Esophagus muscularis mucosa (tissue), 4 donors: ENCODE measurements around the gene PPP6C. TPM values are rescaled to one million over a fixed set of nuclear protein-coding genes. Genes with fewer than 3 reads are reported as not detected.
A peak's percentile ranks its signal among the peaks of the same experiment; 100 is the strongest.
"Not testable (repeated sequence)": the region's sequence is repeated elsewhere in the genome, so short reads cannot be mapped to it uniquely, and the experiment has no call there.

Experiments
- DNase-seq: peaks from one replicate; pipeline ENCODE4 v3.0.0-alpha.2; 2017; ENCODE audit errors: extremely low spot score
- H3K27ac ChIP-seq, 4 donors: fragments of 200-600 bp; sonication (generic); replicated peaks in 1 of 4; 1 replicate in 3 of 4; 2 replicates in 1 of 4; pipeline ENCODE4 v1.5.1; 2016 to 2019; ENCODE audit warnings: mild to moderate bottlenecking in 1 of 4
- H3K27me3 ChIP-seq, 4 donors: fragments of 200-600 bp; sonication (generic); one replicate each; pipeline versions ENCODE4 v1.5.1 to v1.6.0; 2016 to 2019
- H3K36me3 ChIP-seq, 4 donors: fragments of 200-600 bp; sonication (generic); one replicate each; pipeline ENCODE4 v1.5.1; 2016 to 2019
- H3K4me1 ChIP-seq, 4 donors: fragments of 200-600 bp; sonication (generic); one replicate each; pipeline ENCODE4 v1.5.1; 2016 to 2019
- H3K4me3 ChIP-seq, 4 donors: fragments of 200-600 bp; sonication (generic); 1 replicate in 2 of 4; 2 replicates in 2 of 4; pipeline ENCODE4 v1.5.1; 2016 to 2019; ENCODE audit warnings: mild to moderate bottlenecking in 4 of 4, moderate library complexity in 1 of 4
- H3K9me3 ChIP-seq, 4 donors: fragments of 200-600 bp; sonication (generic); 1 replicate in 3 of 4; 2 replicates in 1 of 4; pipeline ENCODE4 v1.5.1; 2016 to 2019
- CTCF ChIP-seq, 3 experiments: fragments of 200-600 bp in 2 of 3; fragments of 450-650 bp in 1 of 3; sonication (generic) in 2 of 3; IDR thresholded peaks; one replicate each; pipeline ENCODE4 v1.5.1; 2017 to 2019; ENCODE audit warnings: antibody characterized with exemption in 3 of 3, mild to moderate bottlenecking in 2 of 3, moderate library complexity in 1 of 3
- EP300 ChIP-seq: sonication (generic); formaldehyde crosslinking; IDR thresholded peaks from one replicate; pipeline ENCODE4 v1.6.1; 2017; ENCODE audit warnings: antibody characterized with exemption
- POLR2A ChIP-seq: fragments of 450-650 bp; IDR thresholded peaks from one replicate; pipeline ENCODE4 v1.6.1; 2017; ENCODE audit warnings: antibody characterized with exemption, moderate library complexity, mild to moderate bottlenecking, low read depth
- POLR2AphosphoS5 ChIP-seq, 2 donors: sonication (generic); formaldehyde crosslinking; IDR thresholded peaks; one replicate each; pipeline ENCODE4 v1.6.1; 2017; ENCODE audit warnings: antibody characterized with exemption in 2 of 2
- WGBS: methylation state at CpG from one replicate; pipeline ENCODE4 v1.1.5; 2018; 5-methylcytosine and 5-hydroxymethylcytosine counted together
- intact Hi-C: fragments of 100-400 bp; cut with DNase I; formaldehyde crosslinking; loops from one replicate; pipeline ENCODE4 v1.15.1; 2023
- total RNA-seq, 4 donors: library from RNA; depleted of rRNA; stranded (reverse); fragments of >200 nt; gene quantifications; one replicate each; pipeline versions ENCODE4 v1.1.0 to v1.2.1, GENCODE V29; 2016

Gene PPP6C
- total RNA-seq, 4 donors from 2014 or later, result 22.1 to 38.4 (median 34.9) TPM

GRCh38 chr9:125169895-125170294 is 19.7 kb downstream of the PPP6C start:
- H3K4me1 ChIP-seq, result peaks cover 27 to 71% (median 50%) of the 10 kb centered on the region in 4 donors
- DNase-seq, result no peak
- peak overlapping the region in 1 of 4 donors; percentile 6 for H3K27ac ChIP-seq
- intact Hi-C loops, result no loop called here
- no peak overlapping the region for H3K4me3 ChIP-seq
- H3K36me3 ChIP-seq, result peaks cover 0 to 35% (median 17%) of the 10 kb centered on the region in 4 donors
- TF ChIP-seq EP300 (no peak), POLR2AphosphoS5 (IDR thresholded peaks at IDR 0.05) (no peak), POLR2A (no peak), CTCF (IDR thresholded peaks at IDR 0.05) (no peak)
- no peaks in the 10 kb centered on the region for H3K9me3 ChIP-seq
- H3K27me3 ChIP-seq, result no peaks in the 10 kb centered on the region

- intact Hi-C loops, result no loop called here
- WGBS, result 48% methylated on average over 2 of the region's 2 CpGs
Observed at GRCh38 chr9:125166762-125167161, 22.8 kb downstream of the PPP6C start.

GRCh38 chr9:125162891-125163290 is 26.7 kb downstream of the PPP6C start:
- H3K9me3 ChIP-seq, H3K36me3 ChIP-seq, H3K27me3 ChIP-seq, intact Hi-C loops, H3K4me3 ChIP-seq, DNase-seq: not testable (repeated sequence)
- H3K4me1 ChIP-seq, result peaks cover 5 to 62% (median 54%) of the 10 kb centered on the region in 4 donors
- 93% methylated on average over 6 of the region's 6 CpGs for WGBS
- H3K27ac ChIP-seq, result peak overlapping the region in 3 of 4 donors; percentile 31 to 69 (median 60)

More at GRCh38 chr9:125166762-125167161, 22.8 kb downstream of the PPP6C start:
- Histone ChIP-seq H3K4me3 (no peak overlapping the region), H3K36me3 (peaks cover 0 to 34% (median 15%) of the 10 kb centered on the region in 4 donors), H3K27me3 (no peaks in the 10 kb centered on the region), H3K4me1 (peaks cover 0 to 53% (median 31%) of the 10 kb centered on the region in 4 donors), H3K27ac (peak overlapping the region in 3 of 4 donors; percentile 1 to 33 (median 21)), H3K9me3 (no peaks in the 10 kb centered on the region)
- no peak for DNase-seq
- TF ChIP-seq POLR2AphosphoS5 (IDR thresholded peaks at IDR 0.05), result no peak
- no peak for TF ChIP-seq CTCF (IDR thresholded peaks at IDR 0.05)
- TF ChIP-seq POLR2A, result no peak
- no peak for TF ChIP-seq EP300

GRCh38 chr9:125161284-125161918 is 28.2 kb downstream of the PPP6C start:
- no peaks in the 10 kb centered on the region for H3K27me3 ChIP-seq

GRCh38 chr9:125160750-125161149 is 28.9 kb downstream of the PPP6C start:
- peaks cover 0 to 22% (median 12%) of the 10 kb centered on the region in 4 donors for H3K36me3 ChIP-seq
- peak overlapping the region; percentile 52 to 69 (median 62) for H3K27ac ChIP-seq
- H3K9me3 ChIP-seq, result no peaks in the 10 kb centered on the region
- H3K4me3 ChIP-seq, result no peak overlapping the region
- intact Hi-C loops, result no loop called here
- no peak for TF ChIP-seq POLR2AphosphoS5 (IDR thresholded peaks at IDR 0.05)
- no peak for TF ChIP-seq CTCF (IDR thresholded peaks at IDR 0.05)
- TF ChIP-seq POLR2A, result no peak
- TF ChIP-seq EP300, result no peak
- no peaks in the 10 kb centered on the region for H3K27me3 ChIP-seq
- no peak for DNase-seq
- peaks cover 5 to 43% (median 40%) of the 10 kb centered on the region in 4 donors for H3K4me1 ChIP-seq

More at GRCh38 chr9:125161284-125161918, 28.2 kb downstream of the PPP6C start:
- Histone ChIP-seq H3K4me1 (peaks cover 5 to 50% (median 46%) of the 10 kb centered on the region in 4 donors), H3K9me3 (no peaks in the 10 kb centered on the region), H3K4me3 (no peak overlapping the region), H3K27ac (peak overlapping the region; percentile 52 to 69 (median 62)), H3K36me3 (peaks cover 0 to 18% (median 9%) of the 10 kb centered on the region in 4 donors)
- intact Hi-C loops, result no loop called here
- TF ChIP-seq EP300 (no peak), POLR2A (no peak), POLR2AphosphoS5 (IDR thresholded peaks at IDR 0.05) (no peak), CTCF (IDR thresholded peaks at IDR 0.05) (no peak)
- DNase-seq, result no peak
- WGBS, result 67% methylated on average over 3 of the region's 3 CpGs
